ENCODE results near the gene CBR4. TPM values are rescaled to one million over a fixed set of nuclear protein-coding genes. Genes with fewer than 3 reads are reported as not detected.

CBR4 gene
- total RNA-seq, 4 donors from 2014 or later, result 9.3 to 15.8 (median 12.4) TPM

GRCh38 chr4:169009286-169010124 is 550 bp downstream of the CBR4 start:
- intact Hi-C loops (cut with DNase I), result loop anchor here (5.0 to 10.0 kb wide), 5 partner anchors 263 to 495 kb away; partner anchors contain the start of gene SH3RF1
- Histone ChIP-seq H3K36me3 (peaks cover 3 to 10% (median 7%) of the 10 kb centered on the region in 4 donors), H3K27me3 (no peaks in the 10 kb centered on the region), H3K27ac (replicated peaks in 1 of 4) (peak overlapping the region; percentile 85 to 93 (median 89)), H3K4me1 (peaks cover 17 to 34% (median 28%) of the 10 kb centered on the region in 4 donors), H3K9me3 (no peaks in the 10 kb centered on the region), H3K4me3 (peak overlapping the region; percentile 58 to 71 (median 64))
- WGBS, result 0% methylated on average over 30 of the region's 44 CpGs
- DNase-seq (ENCODE audit: extremely low spot score), result no peak
- TF ChIP-seq POLR2A (IDR thresholded peaks at IDR 0.05; ENCODE audit: low read depth) (no peak), POLR2AphosphoS5 (IDR thresholded peaks at IDR 0.05) (peak in 1 of 2 donors; percentile 26), EP300 (IDR thresholded peaks at IDR 0.05) (no peak), CTCF (IDR thresholded peaks at IDR 0.05) (peak in 2 of 3 experiments; percentile 11 to 20)

- DNase-seq (ENCODE audit: extremely low spot score), result no peak
- Histone ChIP-seq H3K27me3 (no peaks in the 10 kb centered on the region), H3K4me1 (peaks cover 17 to 34% (median 25%) of the 10 kb centered on the region in 4 donors), H3K9me3 (no peaks in the 10 kb centered on the region), H3K27ac (replicated peaks in 1 of 4) (no peak overlapping the region), H3K36me3 (peaks cover 9 to 47% (median 34%) of the 10 kb centered on the region in 4 donors), H3K4me3 (no peak overlapping the region)
- intact Hi-C loops (cut with DNase I), result loop anchor here (10.0 kb wide), 2 partner anchors 421 to 491 kb away; no protein-coding TSS in a partner anchor
- TF ChIP-seq POLR2A (IDR thresholded peaks at IDR 0.05; ENCODE audit: low read depth) (no peak), CTCF (IDR thresholded peaks at IDR 0.05) (peak in 2 of 3 experiments; percentile 18 to 31), EP300 (IDR thresholded peaks at IDR 0.05) (no peak)
- 74% methylated on average over 1 of the region's 1 CpG for WGBS
Measured at GRCh38 chr4:169005453-169006099, 4.5 kb downstream of the CBR4 start.

- Histone ChIP-seq H3K27me3 (no peaks in the 10 kb centered on the region), H3K36me3 (peaks cover 14 to 47% (median 33%) of the 10 kb centered on the region in 4 donors), H3K27ac (replicated peaks in 1 of 4) (no peak overlapping the region), H3K9me3 (no peaks in the 10 kb centered on the region), H3K4me3 (no peak overlapping the region), H3K4me1 (peaks cover 0 to 10% (median 6%) of the 10 kb centered on the region in 4 donors)
- TF ChIP-seq POLR2A (IDR thresholded peaks at IDR 0.05; ENCODE audit: low read depth), result no peak
- TF ChIP-seq POLR2AphosphoS5 (IDR thresholded peaks at IDR 0.05), result no peak
- TF ChIP-seq EP300 (IDR thresholded peaks at IDR 0.05), result no peak
- no peak for TF ChIP-seq CTCF (IDR thresholded peaks at IDR 0.05)
- 94% methylated on average over 1 of the region's 1 CpG for WGBS
- no peak for DNase-seq (ENCODE audit: extremely low spot score)
- intact Hi-C loops (cut with DNase I), result loop anchor here (10.0 kb wide), 2 partner anchors 416 to 486 kb away; no protein-coding TSS in a partner anchor
Measured at GRCh38 chr4:169000315-169000714, 9.7 kb downstream of the CBR4 start.

GRCh38 chr4:168999809-169000208 is 10.2 kb downstream of the CBR4 start:
- peaks cover 11 to 47% (median 33%) of the 10 kb centered on the region in 4 donors for H3K36me3 ChIP-seq
- H3K4me3 ChIP-seq, result no peak overlapping the region
- 47% methylated on average over 4 of the region's 4 CpGs for WGBS
- H3K4me1 ChIP-seq, result peaks cover 0 to 10% (median 6%) of the 10 kb centered on the region in 4 donors
- intact Hi-C loops (cut with DNase I), result loop anchor here (10.0 kb wide), 2 partner anchors 415 to 485 kb away; no protein-coding TSS in a partner anchor
- H3K9me3 ChIP-seq, result no peaks in the 10 kb centered on the region
- no peaks in the 10 kb centered on the region for H3K27me3 ChIP-seq
- H3K27ac ChIP-seq (replicated peaks in 1 of 4), result no peak overlapping the region
- no peak for DNase-seq (ENCODE audit: extremely low spot score)
- no peak for TF ChIP-seq POLR2AphosphoS5 (IDR thresholded peaks at IDR 0.05)
- no peak for TF ChIP-seq CTCF (IDR thresholded peaks at IDR 0.05)
- no peak for TF ChIP-seq EP300 (IDR thresholded peaks at IDR 0.05)
